ENCODE data around the gene KDELR1. TPM values are rescaled to one million over a fixed set of nuclear protein-coding genes. Genes with fewer than 3 reads are reported as not detected.

The KDELR1 gene
- total and polyA plus RNA-seq, 9 of the 15 experiments (the other 6 are each of a cell fraction or from before 2014, with no cell fraction given), result 6.1 to 165 (median 58.5) TPM

- TF ChIP-seq THAP12 (CRISPR knock-in tag; IDR thresholded peaks at IDR 0.05) (0 out of 2 replicates have a peak, but pooled peaks have one; percentile 63), REST (IDR thresholded peaks at IDR 0.05; ENCODE audit: borderline replicate concordance) (no peak), REST (CRISPR knock-in tag; IDR thresholded peaks at IDR 0.05; ENCODE audit: low read depth) (0 out of 2 replicates have a peak, but pooled peaks have one; percentile 19), RB1 (IDR thresholded peaks at IDR 0.05; ENCODE audit: low read depth) (peak; percentile 99), MIER1 (IDR thresholded peaks at IDR 0.05; ENCODE audit: low read depth) (no peak), NR2C2 (CRISPR knock-in tag; IDR thresholded peaks at IDR 0.05) (no peak), NR2C2 (tag; IDR thresholded peaks at IDR 0.05) (peak; percentile 95), FOXO4 (CRISPR knock-in tag; IDR thresholded peaks at IDR 0.05) (peak; percentile 62; the same call in 1 of the 2 replicates), GABPB1 (CRISPR knock-in tag; IDR thresholded peaks at IDR 0.05) (peak; percentile 74; the same call in 1 of the 2 replicates), POLR2B (IDR thresholded peaks at IDR 0.05; ENCODE audit: low read depth, partially characterized antibody) (peak; percentile 94), CHCHD3 (CRISPR knock-in tag; IDR thresholded peaks at IDR 0.05) (0 out of 2 replicates have a peak, but pooled peaks have one; percentile 55), SMARCB1 (IDR thresholded peaks at IDR 0.05; ENCODE audit: insufficient read length, low read depth) (no peak), NFIC (IDR thresholded peaks at IDR 0.05) (peak; percentile 84), SOX6 (IDR thresholded peaks at IDR 0.05) (peak; percentile 39; the same call in 1 of the 2 replicates), MAFK (IDR thresholded peaks at IDR 0.05; ENCODE audit: low read length) (peak; percentile 51), OTX1 (CRISPR knock-in tag; IDR thresholded peaks at IDR 0.05) (no peak), XRCC5 (IDR thresholded peaks at IDR 0.05; ENCODE audit: low read depth, low read length) (peak; percentile 46; the same call in 1 of the 2 replicates)
Measured at GRCh38 chr19:48363810-48364597, 27.3 kb downstream of the KDELR1 start, which contains the start of the genes SYNGR4 and TMEM143 (continued).

Data from K562 (cell line).